HG02571 (cell line): ENCODE measurements around the gene HTRA3.

Experiments
- ATAC-seq: cut with Tn5 transposase; IDR thresholded peaks from one replicate; pipeline ENCODE4 v1.9.1; 2021; ENCODE audit warnings: mild to moderate bottlenecking, moderate library complexity; ENCODE audit not compliant: unreplicated experiment

HTRA3 gene

GRCh38 chr4:8265171-8265929, 4.2 kb upstream of the HTRA3 start:
- ATAC-seq: no peak

DNA sequence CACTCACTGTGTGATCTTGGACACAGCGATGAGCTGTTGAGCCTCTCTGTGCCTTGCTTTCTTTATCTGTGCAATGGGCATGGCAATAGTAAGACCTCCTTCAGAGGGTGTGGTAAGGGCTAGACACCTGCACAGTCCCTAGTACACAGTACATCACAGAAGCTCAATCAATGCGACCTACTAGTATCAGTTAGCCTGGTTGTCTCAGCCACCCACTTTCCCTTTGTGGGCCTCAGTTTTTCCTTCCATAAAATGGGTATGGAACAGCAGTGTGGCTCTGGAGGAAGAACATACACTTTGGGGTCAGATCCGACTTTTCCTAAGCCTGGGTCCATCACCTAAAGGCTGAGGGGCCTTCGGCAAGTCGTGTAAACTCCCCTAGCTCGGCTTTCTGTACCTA, 3.5 kb upstream of the HTRA3 start:
- no peak for ATAC-seq

GRCh38 chr4:8266508-8266907, 3.0 kb upstream of the HTRA3 start:
- no peak for ATAC-seq

DNA sequence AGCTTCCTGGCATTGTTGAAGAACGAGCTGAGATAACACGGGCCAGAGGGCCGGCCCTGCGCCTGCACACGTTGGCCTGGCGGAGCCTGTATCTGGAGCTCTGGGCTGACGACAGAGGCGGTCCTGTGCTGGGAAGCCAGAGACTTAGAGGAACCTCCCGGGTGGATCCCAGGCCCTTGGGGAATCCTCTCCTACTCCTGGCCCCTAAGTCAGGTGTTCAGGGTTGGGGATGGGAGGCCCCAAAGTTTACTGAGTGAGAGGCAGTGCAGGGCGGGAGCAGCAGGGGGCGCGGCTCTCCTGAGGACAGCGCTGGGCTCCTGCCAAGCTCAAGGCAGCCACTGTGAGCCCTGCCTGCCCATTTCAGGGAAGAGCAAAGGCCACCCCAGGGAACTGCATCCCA, 2.5 kb upstream of the HTRA3 start:
- no peak for ATAC-seq

GRCh38 chr4:8268211-8268610, 1.3 kb upstream of the HTRA3 start:
- no peak for ATAC-seq

- no peak for ATAC-seq
These were observed 536 bp upstream of the HTRA3 start for GRCh38 chr4:8268901-8269534.

DNA sequence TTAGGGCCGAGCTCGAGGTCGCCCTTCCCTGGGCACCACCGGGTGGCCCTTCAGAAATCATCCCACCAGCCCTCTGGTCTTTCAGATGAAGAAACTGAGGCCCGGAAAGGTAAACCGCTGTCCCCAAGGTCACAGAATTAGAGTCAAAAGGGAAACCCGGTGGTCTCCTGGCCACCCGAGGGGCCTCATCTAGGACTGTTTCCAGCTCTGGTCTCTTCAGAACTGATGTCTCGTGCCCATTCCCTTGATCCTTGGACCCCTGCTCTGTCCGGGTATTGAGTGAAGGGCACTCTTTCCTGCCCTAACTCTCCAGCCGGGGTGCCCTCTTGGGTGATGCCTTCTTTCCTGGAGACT, 841 bp downstream of the HTRA3 start:
- ATAC-seq: no peak

GRCh38 chr4:8270912-8271815, 1.6 kb downstream of the HTRA3 start:
- no peak for ATAC-seq

- no peak for ATAC-seq
These were observed 2.3 kb downstream of the HTRA3 start for GRCh38 chr4:8271821-8272220.

DNA sequence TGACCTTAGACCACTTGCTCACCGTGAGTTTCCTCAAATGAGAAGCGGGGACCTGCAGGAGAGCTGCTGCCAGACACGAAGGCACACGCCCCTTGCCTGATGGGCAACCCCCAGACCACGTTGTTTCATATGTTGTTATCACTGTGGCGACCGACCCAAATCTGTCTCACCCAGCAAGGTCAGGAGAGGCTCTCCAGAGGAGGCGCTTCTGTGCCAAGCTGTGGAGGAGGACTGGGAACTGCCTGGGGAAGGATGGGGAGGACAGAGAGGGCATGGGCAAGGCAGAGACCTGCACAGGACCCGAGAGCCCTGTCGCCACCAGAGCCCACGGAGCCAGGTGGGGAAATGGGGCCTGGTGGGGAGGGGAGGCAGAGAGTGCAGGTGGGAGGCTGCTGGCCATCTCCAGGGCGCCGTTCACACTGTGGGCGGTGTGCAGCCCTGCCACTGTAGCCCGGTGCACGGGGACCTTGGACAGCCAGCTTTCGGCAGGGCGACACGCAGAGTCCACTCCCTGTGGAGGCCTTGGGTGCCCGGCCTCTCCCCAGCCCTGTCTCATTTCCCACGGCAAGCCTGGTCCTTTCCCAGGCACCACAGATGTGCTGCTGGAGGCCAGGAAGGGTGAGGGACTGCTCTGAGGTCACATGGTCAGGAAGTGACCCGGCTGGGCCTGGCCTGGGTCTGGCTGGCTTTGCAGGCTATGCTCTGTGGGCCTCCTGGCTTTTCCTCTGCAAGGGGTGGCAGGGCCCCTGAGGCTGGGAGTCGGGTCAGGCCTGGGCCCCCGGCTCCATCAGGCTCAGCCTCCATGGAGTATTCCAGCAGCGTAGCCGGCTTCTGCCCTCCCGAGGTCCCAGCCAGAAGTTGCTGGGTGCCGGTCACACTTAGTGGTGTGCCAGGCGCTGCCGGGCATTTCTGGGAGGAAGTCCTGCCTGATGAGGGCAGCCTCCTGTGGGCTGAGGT, 3.2 kb downstream of the HTRA3 start:
- no peak for ATAC-seq

GRCh38 chr4:8273450-8273849, 3.9 kb downstream of the HTRA3 start:
- no peak for ATAC-seq

DNA sequence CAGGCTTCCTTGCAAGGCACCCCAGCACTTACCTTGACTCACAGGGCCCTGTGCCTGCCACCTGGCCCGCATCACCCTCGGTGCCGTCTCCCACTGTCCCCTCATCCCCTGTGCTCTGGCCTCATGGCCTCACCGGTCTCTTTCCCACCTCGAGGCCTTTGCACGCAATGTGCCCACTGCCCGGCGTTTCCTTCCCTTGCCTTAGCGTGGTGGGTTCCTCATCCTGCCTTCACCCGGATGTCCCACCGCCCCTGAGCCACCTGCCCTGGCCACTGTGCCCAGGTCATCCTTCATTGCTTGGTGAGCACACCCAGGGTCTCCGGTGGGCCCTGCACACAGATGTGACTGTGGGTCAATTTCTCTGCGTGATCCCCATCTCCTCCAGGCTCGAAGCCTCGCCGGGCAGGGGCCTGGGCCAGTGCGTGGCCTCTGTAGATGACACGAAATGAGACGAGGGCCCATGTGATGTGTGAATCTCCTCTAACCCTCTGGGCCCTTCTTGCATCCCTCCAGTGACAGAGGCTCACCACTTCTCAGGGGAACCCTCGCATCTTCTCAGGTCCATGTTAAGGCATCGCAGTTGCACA, 4.6 kb downstream of the HTRA3 start:
- no peak for ATAC-seq

GRCh38 chr4:8274765-8275547, 5.4 kb downstream of the HTRA3 start:
- no peak for ATAC-seq

GRCh38 chr4:8275548-8275910, 6.0 kb downstream of the HTRA3 start:
- ATAC-seq: no peak

DNA sequence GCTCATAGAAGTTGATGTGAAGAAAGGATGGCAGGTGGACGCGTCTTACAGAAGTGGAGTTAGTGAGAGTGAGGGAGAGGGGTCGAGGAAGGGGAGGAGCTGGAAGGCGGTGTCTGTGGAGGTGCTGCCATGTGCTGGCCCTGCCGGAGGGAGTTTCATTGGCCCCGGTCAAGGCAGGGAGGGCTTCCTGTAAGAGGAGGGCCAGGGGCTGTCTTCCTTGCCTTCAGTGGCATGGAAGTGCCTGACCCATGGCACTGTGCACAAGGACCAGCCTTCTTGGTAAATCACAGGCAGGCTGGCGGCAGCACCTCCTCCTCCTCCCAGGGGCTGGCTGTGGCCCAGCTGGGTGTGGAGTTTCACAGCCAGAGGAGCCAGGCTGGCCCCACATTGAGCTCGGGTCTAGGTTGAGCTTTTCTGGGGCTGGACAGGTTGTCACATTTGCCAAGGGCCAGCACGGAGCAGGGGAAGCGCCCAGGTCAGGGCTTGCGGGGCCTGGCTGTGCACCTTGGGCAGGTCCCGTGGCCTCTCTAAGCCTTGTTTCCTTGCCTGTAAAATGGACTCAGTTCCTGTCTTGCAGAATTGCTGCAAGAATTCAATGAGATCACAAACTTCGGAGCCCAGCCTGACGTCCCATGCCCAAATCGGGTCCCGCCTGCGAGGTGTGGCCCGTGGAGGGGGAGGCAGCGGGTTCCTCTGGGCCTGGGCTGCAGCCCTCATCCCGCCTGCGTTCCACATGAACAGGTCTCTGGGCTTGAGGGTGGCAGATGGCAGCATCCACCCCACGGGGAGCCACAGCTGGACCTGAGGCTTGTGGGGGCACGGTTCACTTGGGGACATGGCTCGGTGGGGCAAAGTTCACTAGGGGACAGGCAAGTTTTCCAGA, 7.0 kb downstream of the HTRA3 start:
- ATAC-seq: no peak

DNA sequence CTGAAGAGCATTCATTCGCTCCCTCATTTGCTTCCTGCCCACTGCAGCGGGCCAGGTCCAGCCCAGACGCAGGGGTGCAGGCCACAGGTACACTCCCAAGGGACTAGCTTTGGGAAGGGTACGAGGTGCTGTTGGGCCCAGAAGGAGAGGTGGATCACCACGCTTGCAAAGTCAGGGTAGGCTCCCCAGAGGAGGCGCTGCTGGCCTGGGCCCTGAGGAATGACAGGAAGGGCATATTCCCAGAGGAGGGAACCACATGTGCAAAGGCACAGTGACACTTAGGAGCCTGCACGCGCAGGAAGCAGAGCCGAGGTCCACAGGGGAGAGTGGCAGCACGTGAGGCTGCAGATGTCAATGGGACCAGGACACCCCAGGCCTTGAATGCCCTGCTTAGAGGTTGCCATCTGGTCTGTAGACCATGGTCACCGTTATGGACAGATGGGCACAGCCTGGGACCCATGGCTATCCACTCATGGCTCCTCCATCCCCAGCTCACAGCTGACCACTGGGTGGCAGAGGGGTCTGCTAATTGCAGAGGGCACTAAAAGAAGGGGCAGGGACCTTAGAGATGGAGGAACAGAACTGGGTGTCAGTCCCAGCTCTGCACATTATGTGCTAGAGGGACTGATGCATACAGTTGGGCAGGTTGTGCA, 7.9 kb downstream of the HTRA3 start:
- ATAC-seq: no peak

- ATAC-seq: no peak
These were observed 8.4 kb downstream of the HTRA3 start for GRCh38 chr4:8278009-8278395.
